Transverse colon (tissue), 3 donors: ENCODE measurements around the gene SLC35A2.

Source experiments
- EP300 ChIP-seq: sonication (generic); formaldehyde crosslinking; IDR thresholded peaks from one replicate; pipeline ENCODE4 v1.6.1; 2017; ENCODE audit warnings: antibody characterized with exemption, low read depth
- TF ChIP-seq, protein P1 (sequence below), 5 experiments: fragments of 200-600 bp in 3 of 5; fragments of 450-650 bp in 2 of 5; sonication (generic) in 3 of 5; IDR thresholded peaks; 1 replicate in 2 of 5; 2 replicates in 3 of 5; pipeline ENCODE4 v1.5.1; 2016 to 2017; ENCODE audit warnings: antibody characterized with exemption in 5 of 5, inconsistent platforms in 3 of 5, mild to moderate bottlenecking in 2 of 5, moderate library complexity in 1 of 5

DNA sequence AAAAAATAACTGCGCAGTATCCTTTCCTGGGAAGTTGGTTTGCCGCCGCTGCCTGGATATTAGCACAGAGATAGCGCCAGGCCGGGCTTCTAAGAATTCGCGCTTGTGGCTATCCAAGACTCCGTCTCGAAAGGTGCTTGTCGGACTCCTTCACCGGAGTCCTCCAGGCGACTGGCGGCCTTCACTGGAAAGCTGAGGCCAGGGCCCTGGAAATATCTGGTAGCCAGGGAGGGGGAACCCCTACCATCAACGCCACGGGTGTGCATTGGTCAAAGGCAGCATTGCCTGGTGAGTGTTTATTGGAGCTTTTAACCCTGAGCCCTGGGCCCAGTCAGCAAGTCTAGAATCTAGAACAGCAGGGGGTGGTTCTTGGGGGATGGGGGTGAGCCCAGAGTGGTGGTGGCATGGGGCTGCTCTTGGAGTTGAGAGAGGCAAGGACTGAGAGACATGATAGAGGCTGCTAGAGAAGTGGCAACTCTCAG is 8.0 kb upstream of the SLC35A2 start:
- TF ChIP-seq, protein P1, sequence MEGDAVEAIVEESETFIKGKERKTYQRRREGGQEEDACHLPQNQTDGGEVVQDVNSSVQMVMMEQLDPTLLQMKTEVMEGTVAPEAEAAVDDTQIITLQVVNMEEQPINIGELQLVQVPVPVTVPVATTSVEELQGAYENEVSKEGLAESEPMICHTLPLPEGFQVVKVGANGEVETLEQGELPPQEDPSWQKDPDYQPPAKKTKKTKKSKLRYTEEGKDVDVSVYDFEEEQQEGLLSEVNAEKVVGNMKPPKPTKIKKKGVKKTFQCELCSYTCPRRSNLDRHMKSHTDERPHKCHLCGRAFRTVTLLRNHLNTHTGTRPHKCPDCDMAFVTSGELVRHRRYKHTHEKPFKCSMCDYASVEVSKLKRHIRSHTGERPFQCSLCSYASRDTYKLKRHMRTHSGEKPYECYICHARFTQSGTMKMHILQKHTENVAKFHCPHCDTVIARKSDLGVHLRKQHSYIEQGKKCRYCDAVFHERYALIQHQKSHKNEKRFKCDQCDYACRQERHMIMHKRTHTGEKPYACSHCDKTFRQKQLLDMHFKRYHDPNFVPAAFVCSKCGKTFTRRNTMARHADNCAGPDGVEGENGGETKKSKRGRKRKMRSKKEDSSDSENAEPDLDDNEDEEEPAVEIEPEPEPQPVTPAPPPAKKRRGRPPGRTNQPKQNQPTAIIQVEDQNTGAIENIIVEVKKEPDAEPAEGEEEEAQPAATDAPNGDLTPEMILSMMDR (IDR thresholded peaks at IDR 0.05), result no peak
- TF ChIP-seq EP300, result no peak
